RWPE2 (cell line): ENCODE results near the gene STK32C.

Experiments used
- ATAC-seq: fragments of 200-7000 bp; cut with Tn5 transposase; 3 replicates; pipeline ENCODE4 v1.9.1; 2021; ENCODE audit warnings: low read depth
- DNase-seq: peaks from one replicate; pipeline ENCODE4 v3.0.0-alpha.2; 2020; ENCODE audit warnings: low spot score
- H3K27ac ChIP-seq: fragments of 450-650 bp; 2 replicates; pipeline ENCODE4 v1.5.1; 2017; ENCODE audit warnings: mild to moderate bottlenecking; ENCODE audit not compliant: poor library complexity, severe bottlenecking
- H3K27me3 ChIP-seq: fragments of 250-450 bp; sonication (Bioruptor Pico); 2 replicates; pipeline ENCODE4 v1.5.1; 2021; ENCODE audit warnings: mild to moderate bottlenecking, moderate library complexity; ENCODE audit not compliant: insufficient read depth, poor library complexity, severe bottlenecking
- H3K36me3 ChIP-seq: fragments of 250-450 bp; sonication (Bioruptor Pico); 2 replicates; pipeline ENCODE4 v1.5.1; 2020; ENCODE audit warnings: low read depth, mild to moderate bottlenecking, moderate library complexity
- H3K4me1 ChIP-seq: fragments of 250-450 bp; sonication (Bioruptor Pico); 2 replicates; pipeline ENCODE4 v1.5.1; 2021; ENCODE audit warnings: mild to moderate bottlenecking, moderate library complexity; ENCODE audit not compliant: insufficient read depth, poor library complexity, severe bottlenecking
- H3K4me3 ChIP-seq: fragments of 250-450 bp; sonication (Bioruptor Pico); 2 replicates; pipeline ENCODE4 v1.5.1; 2021; ENCODE audit warnings: mild to moderate bottlenecking, moderate library complexity; ENCODE audit not compliant: severe bottlenecking
- H3K9me3 ChIP-seq: fragments of 250-450 bp; sonication (Bioruptor Pico); 2 replicates; pipeline ENCODE4 v1.5.1; 2021; ENCODE audit warnings: mild to moderate bottlenecking, moderate library complexity; ENCODE audit not compliant: severe bottlenecking
- CTCF ChIP-seq: fragments of 450-650 bp; IDR thresholded peaks from one replicate; pipeline ENCODE4 v1.5.1; 2017; ENCODE audit warnings: mild to moderate bottlenecking, moderate library complexity; ENCODE audit not compliant: poor library complexity, severe bottlenecking

Gene STK32C

GRCh38 chr10:132164761-132165278, 142.9 kb downstream of the STK32C start:
- ATAC-seq (no peak), DNase-seq (no peak)

GRCh38 chr10:132163826-132164515, 143.8 kb downstream of the STK32C start:
- no peak for TF ChIP-seq CTCF
- Histone ChIP-seq H3K36me3 (no peaks in the 10 kb centered on the region), H3K4me3 (no peak overlapping the region), H3K27ac (no peak overlapping the region), H3K9me3 (no peaks in the 10 kb centered on the region), H3K27me3 (no peaks in the 10 kb centered on the region), H3K4me1 (no peaks in the 10 kb centered on the region)
- DNase-seq = no peak
- no peak for ATAC-seq

More at GRCh38 chr10:132164761-132165278, 142.9 kb downstream of the STK32C start:
- Histone ChIP-seq H3K4me3 (no peak overlapping the region), H3K9me3 (no peaks in the 10 kb centered on the region), H3K27me3 (no peaks in the 10 kb centered on the region), H3K4me1 (no peaks in the 10 kb centered on the region), H3K27ac (no peak overlapping the region), H3K36me3 (no peaks in the 10 kb centered on the region)
- TF ChIP-seq CTCF = no peak

GRCh38 chr10:132163278-132163765, 144.4 kb downstream of the STK32C start:
- no peak for TF ChIP-seq CTCF
- no peak for DNase-seq
- no peaks in the 10 kb centered on the region for H3K4me1 ChIP-seq
- no peak overlapping the region for H3K4me3 ChIP-seq
- H3K9me3 ChIP-seq = no peaks in the 10 kb centered on the region
- H3K27me3 ChIP-seq = no peaks in the 10 kb centered on the region
- ATAC-seq = peak; percentile 77
- no peaks in the 10 kb centered on the region for H3K36me3 ChIP-seq
- no peak overlapping the region for H3K27ac ChIP-seq

- no peak; the same call in 2 of the 3 replicates for ATAC-seq
Measured at GRCh38 chr10:132162590-132163277, 145.0 kb downstream of the STK32C start.

More at GRCh38 chr10:132162590-132163277, 145.0 kb downstream of the STK32C start:
- no peaks in the 10 kb centered on the region for H3K36me3 ChIP-seq
- H3K27me3 ChIP-seq = no peaks in the 10 kb centered on the region
- H3K4me1 ChIP-seq = no peaks in the 10 kb centered on the region
- no peak overlapping the region for H3K27ac ChIP-seq
- no peak overlapping the region for H3K4me3 ChIP-seq
- no peak for TF ChIP-seq CTCF
- DNase-seq = no peak
- H3K9me3 ChIP-seq = no peaks in the 10 kb centered on the region
